Stimulated activated effector memory CD8-positive, alpha-beta T cell treated with anti-CD3 and anti-CD28 coated beads, Interleukin-12 subunit alpha, Interleukin-12 subunit beta, amount 100 ng/mL, for 72 hours (primary cell): ENCODE data around the gene GTF2IRD1.
A peak's percentile ranks its signal among the peaks of the same experiment; 100 is the strongest.

Experiments
- ATAC-seq: fragments of 150-1000 bp; cut with Tn5 transposase; 2 replicates; pipeline ENCODE4 v1.10.0; 2021
- DNase-seq, 2 donors: peaks; one replicate each; pipeline ENCODE4 v3.0.0; 2021 to 2022; ENCODE audit warnings: low spot score in 2 of 2
- H3K27ac Mint-ChIP-seq: one replicate; pipeline ENCODE4 v1.8.0; 2022; ENCODE audit warnings: mild to moderate bottlenecking, mixed read lengths
- H3K36me3 Mint-ChIP-seq: one replicate; pipeline ENCODE4 v1.8.0; 2022; ENCODE audit warnings: mild to moderate bottlenecking, mixed read lengths
- H3K4me1 Mint-ChIP-seq: one replicate; pipeline ENCODE4 v1.8.0; 2022; ENCODE audit warnings: mixed read lengths
- H3K4me3 Mint-ChIP-seq: one replicate; pipeline ENCODE4 v1.8.0; 2022; ENCODE audit warnings: mild to moderate bottlenecking, mixed read lengths
- H3K9me3 Mint-ChIP-seq: one replicate; pipeline ENCODE4 v1.8.0; 2022; ENCODE audit warnings: mixed read lengths

GTF2IRD1 gene

GRCh38 chr7:74452748-74453321, 871 bp upstream of the GTF2IRD1 start:
- Mint-ChIP-seq H3K27ac (peak overlapping the region; percentile 87), H3K9me3 (no peaks in the 10 kb centered on the region), H3K36me3 (no peaks in the 10 kb centered on the region), H3K4me1 (peaks cover 14% of the 10 kb centered on the region), H3K4me3 (peak overlapping the region; percentile 68)
- no peak for ATAC-seq
- DNase-seq: no peak

DNA sequence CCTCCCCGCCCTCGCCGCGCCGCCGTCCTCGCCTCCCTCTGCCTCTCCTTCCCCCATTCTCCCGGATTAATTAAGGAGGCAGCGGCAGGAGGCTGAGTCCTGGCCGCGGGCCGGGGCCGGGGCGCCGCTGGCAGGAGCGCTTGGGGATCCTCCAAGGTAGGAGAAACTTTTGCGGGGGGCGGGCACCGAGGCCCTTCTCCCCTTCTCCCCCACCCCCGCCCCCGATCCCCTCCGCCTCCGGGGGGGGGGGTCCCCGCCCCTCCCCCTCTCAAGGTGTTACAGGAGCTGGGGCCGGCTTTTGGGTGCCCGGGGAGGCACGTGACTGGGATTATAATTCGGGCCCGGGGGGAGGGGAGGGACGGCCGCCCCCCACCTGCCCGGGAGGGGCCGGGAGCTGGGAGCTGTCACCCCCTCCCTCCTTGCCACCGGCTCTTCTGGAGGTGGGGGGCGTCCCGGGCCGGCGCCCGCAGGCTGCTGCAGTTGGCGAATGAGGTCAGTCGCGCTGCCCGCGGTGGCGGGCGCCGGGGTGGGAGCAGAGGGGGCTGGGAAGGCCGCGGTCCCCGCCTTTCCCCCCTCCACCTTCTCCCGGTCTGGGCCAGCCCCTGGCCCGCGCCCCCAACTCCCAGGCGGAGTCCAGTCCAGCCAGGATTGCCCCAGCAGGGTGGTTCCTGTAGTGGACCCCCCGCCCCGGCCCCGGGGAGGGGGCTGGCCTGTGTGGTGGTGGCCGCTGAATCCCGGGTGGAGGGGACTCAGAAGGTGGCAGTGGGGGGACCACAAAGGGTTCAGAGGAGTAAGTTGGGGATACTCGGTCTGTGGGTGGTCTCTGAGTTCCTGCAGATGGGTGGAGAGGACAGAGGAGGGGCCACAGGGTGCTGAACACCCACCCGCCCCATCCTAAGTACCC, 567 bp downstream of the GTF2IRD1 start:
- no peaks in the 10 kb centered on the region for H3K36me3 Mint-ChIP-seq
- ATAC-seq: no peak
- peaks cover 14% of the 10 kb centered on the region for H3K4me1 Mint-ChIP-seq
- no peaks in the 10 kb centered on the region for H3K9me3 Mint-ChIP-seq
- H3K4me3 Mint-ChIP-seq: peak overlapping the region; percentile 68
- no peak overlapping the region for H3K27ac Mint-ChIP-seq
- no peak for DNase-seq

DNA sequence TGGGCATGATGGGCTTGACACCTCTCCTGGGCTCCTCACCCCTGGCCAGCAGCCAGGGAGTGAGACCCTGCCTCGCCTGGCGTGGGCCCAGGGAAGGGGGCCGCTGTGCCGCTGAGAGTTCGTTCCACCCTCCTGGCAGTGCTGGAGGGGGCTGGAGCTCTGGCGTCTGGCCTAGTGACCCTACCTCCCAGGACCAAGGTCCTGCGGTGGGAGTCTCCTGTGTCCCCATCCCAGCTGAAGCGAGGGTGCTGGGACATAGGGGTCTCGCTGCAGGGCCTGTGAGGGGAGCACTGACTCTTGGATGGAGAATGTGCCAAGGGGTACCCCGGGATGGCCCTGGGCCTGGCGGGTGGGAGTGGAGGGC, 1.2 kb downstream of the GTF2IRD1 start:
- H3K4me3 Mint-ChIP-seq: peak overlapping the region; percentile 68
- no peaks in the 10 kb centered on the region for H3K9me3 Mint-ChIP-seq
- no peak overlapping the region for H3K27ac Mint-ChIP-seq
- H3K4me1 Mint-ChIP-seq: peaks cover 14% of the 10 kb centered on the region
- DNase-seq (no peak), ATAC-seq (no peak)
- no peaks in the 10 kb centered on the region for H3K36me3 Mint-ChIP-seq

DNA sequence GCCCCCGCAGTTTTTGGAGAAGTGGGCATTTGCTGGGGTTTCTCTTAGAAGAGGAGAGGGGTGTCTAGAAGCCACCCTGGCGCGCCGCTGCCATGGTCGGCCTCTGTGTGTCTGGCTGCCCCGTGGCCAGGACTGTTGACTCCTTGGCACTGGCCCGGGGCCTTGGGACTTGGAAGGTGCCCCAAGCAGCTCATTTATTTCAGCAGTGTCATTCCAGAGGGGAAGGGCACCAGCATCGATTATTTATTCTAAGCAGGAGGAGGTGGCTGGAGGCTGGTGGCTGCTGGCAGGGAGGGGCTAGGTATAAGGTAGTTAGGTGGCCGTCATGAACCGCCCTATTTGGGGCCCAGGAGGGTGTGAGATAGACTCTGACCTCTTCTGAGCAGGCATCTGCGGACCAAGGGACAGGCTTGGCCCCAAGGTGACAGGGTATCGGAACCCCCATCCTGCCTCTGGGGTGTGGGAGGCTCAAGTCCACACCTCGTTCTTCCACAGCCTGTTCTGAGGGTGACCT, 1.6 kb downstream of the GTF2IRD1 start:
- Mint-ChIP-seq H3K9me3 (no peaks in the 10 kb centered on the region), H3K36me3 (no peaks in the 10 kb centered on the region), H3K4me1 (peaks cover 14% of the 10 kb centered on the region), H3K27ac (no peak overlapping the region), H3K4me3 (peak overlapping the region; percentile 68)
- DNase-seq (no peak), ATAC-seq (no peak)

DNA sequence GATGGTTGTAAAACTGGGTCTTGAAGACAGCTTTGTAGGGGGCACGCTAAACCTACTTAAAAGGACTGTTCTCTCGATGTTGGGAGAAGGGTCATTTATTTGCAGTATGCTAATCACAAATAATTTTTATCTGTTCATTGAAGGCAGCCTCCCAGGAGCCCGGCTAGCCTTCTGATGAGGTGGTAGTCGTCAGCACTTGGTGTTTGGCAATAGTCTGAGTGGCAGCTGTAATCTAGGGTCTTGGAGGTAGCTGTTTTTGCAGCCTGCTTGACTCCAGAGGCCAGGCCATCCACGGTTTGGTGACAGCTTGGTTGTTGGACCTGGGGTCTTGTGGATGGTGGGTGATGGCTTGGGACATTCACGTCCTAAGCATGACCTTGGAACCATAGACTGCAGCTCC, 2.2 kb downstream of the GTF2IRD1 start:
- Mint-ChIP-seq H3K27ac (no peak overlapping the region), H3K4me3 (no peak overlapping the region), H3K36me3 (no peaks in the 10 kb centered on the region), H3K4me1 (peaks cover 14% of the 10 kb centered on the region), H3K9me3 (no peaks in the 10 kb centered on the region)
- ATAC-seq: no peak
- no peak for DNase-seq

GRCh38 chr7:74457007-74457406, 3.3 kb downstream of the GTF2IRD1 start:
- no peak overlapping the region for H3K27ac Mint-ChIP-seq
- H3K36me3 Mint-ChIP-seq: no peaks in the 10 kb centered on the region
- no peak overlapping the region for H3K4me3 Mint-ChIP-seq
- H3K9me3 Mint-ChIP-seq: no peaks in the 10 kb centered on the region
- ATAC-seq (no peak), DNase-seq (no peak)
- peaks cover 13% of the 10 kb centered on the region for H3K4me1 Mint-ChIP-seq

GRCh38 chr7:74461970-74462706, 8.4 kb downstream of the GTF2IRD1 start:
- no peak overlapping the region for H3K4me3 Mint-ChIP-seq
- ATAC-seq: no peak
- H3K36me3 Mint-ChIP-seq: no peaks in the 10 kb centered on the region
- DNase-seq: no peak
- no peak overlapping the region for H3K27ac Mint-ChIP-seq
- no peaks in the 10 kb centered on the region for H3K4me1 Mint-ChIP-seq
- H3K9me3 Mint-ChIP-seq: no peaks in the 10 kb centered on the region

DNA sequence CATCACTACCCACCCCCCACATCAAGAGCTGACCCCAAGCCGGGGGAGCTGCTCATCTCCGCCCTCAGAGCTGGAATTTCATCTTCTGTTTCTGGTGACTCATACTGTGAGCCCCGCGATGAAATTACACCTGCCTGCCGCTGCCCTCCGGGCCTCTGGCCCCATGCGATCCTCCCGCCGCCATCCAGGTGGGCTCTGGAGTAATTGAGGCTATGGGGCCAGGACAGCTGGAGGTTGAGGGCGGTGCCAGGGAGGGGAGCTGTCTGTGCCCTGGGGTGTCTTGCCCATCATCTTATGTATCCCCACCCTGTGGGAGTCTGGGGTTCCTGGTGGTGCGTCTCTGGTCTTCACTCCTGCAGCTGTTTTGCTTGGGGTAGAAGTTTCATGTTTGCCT, 9.0 kb downstream of the GTF2IRD1 start:
- Mint-ChIP-seq H3K4me3 (no peak overlapping the region), H3K36me3 (no peaks in the 10 kb centered on the region), H3K27ac (no peak overlapping the region), H3K9me3 (no peaks in the 10 kb centered on the region), H3K4me1 (no peaks in the 10 kb centered on the region)
- ATAC-seq (no peak), DNase-seq (no peak)

- H3K4me1 Mint-ChIP-seq: no peaks in the 10 kb centered on the region
- no peaks in the 10 kb centered on the region for H3K36me3 Mint-ChIP-seq
- H3K4me3 Mint-ChIP-seq: no peak overlapping the region
- no peaks in the 10 kb centered on the region for H3K9me3 Mint-ChIP-seq
- no peak for DNase-seq
- H3K27ac Mint-ChIP-seq: no peak overlapping the region
- no peak for ATAC-seq
Measured at GRCh38 chr7:74464931-74465886, 11.5 kb downstream of the GTF2IRD1 start.

GRCh38 chr7:74466196-74466813, 12.6 kb downstream of the GTF2IRD1 start:
- no peaks in the 10 kb centered on the region for H3K36me3 Mint-ChIP-seq
- no peak for ATAC-seq
- H3K4me3 Mint-ChIP-seq: no peak overlapping the region
- DNase-seq: no peak
- no peaks in the 10 kb centered on the region for H3K4me1 Mint-ChIP-seq
- no peaks in the 10 kb centered on the region for H3K9me3 Mint-ChIP-seq
- H3K27ac Mint-ChIP-seq: no peak overlapping the region

DNA sequence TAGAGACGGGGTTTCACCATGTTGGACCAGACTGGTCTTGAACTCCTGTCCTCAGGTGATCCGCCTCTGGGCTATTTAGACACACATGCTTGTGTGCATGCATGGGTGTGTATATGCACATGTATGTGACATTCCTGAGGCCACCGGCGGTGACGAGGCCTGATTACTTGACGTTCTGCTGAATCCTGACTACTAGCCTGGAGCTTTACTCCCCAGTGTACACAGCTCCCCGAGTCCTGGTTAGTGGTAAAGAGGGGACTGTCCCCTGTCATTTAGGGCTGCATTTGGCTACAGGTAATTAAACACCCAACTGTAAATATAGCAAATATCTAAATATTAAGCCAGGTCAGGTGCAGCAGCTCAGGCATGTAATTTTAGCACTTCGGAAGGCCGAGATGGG, 14.2 kb downstream of the GTF2IRD1 start:
- H3K36me3 Mint-ChIP-seq: no peaks in the 10 kb centered on the region
- DNase-seq: no peak
- no peak overlapping the region for H3K4me3 Mint-ChIP-seq
- no peaks in the 10 kb centered on the region for H3K9me3 Mint-ChIP-seq
- no peak for ATAC-seq
- no peak overlapping the region for H3K27ac Mint-ChIP-seq
- H3K4me1 Mint-ChIP-seq: no peaks in the 10 kb centered on the region

GRCh38 chr7:74470504-74470903, 16.8 kb downstream of the GTF2IRD1 start:
- no peak overlapping the region for H3K27ac Mint-ChIP-seq
- DNase-seq (no peak), ATAC-seq (no peak)
- H3K9me3 Mint-ChIP-seq: no peaks in the 10 kb centered on the region
- H3K36me3 Mint-ChIP-seq: no peaks in the 10 kb centered on the region
- H3K4me1 Mint-ChIP-seq: no peaks in the 10 kb centered on the region
- H3K4me3 Mint-ChIP-seq: no peak overlapping the region

- Mint-ChIP-seq H3K9me3 (no peaks in the 10 kb centered on the region), H3K4me3 (no peak overlapping the region), H3K36me3 (no peaks in the 10 kb centered on the region), H3K4me1 (no peaks in the 10 kb centered on the region), H3K27ac (no peak overlapping the region)
- ATAC-seq: no peak
- no peak for DNase-seq
Measured at GRCh38 chr7:74473116-74473515, 19.4 kb downstream of the GTF2IRD1 start.

DNA sequence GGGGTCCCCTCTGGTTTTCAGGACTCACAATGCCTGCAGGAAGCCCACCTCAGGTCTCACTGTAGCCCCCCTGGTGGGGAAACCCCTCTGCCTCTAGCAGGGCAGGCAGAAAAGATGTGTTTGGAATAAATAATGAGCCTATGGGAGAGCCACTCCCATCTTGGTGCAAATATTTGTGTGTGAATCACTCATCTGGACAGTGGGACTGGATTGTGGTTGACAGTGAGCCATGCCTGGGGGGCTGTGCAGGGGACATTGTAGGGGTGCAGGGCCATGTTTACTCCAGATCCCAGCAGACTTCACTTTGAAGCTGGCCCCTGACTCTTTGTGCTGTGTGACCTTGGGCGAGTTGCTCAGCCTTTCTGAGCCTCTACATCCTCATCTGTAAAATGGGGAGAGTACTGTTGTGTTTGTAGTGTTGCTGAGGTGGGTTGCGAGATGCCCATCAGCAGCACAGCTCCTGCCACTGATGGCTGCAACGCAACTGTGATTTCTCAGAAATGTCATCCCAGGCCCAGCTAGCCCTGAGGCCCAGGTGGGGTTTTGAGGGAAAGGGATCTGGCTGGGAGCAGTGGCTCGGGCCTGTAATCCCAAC, 20.7 kb downstream of the GTF2IRD1 start:
- Mint-ChIP-seq H3K9me3 (no peaks in the 10 kb centered on the region), H3K4me3 (no peak overlapping the region), H3K27ac (no peak overlapping the region), H3K4me1 (no peaks in the 10 kb centered on the region), H3K36me3 (no peaks in the 10 kb centered on the region)
- ATAC-seq (no peak), DNase-seq (no peak)
